ENCODE results near the gene GAS2. TPM values are rescaled to one million over a fixed set of nuclear protein-coding genes. Genes with fewer than 3 reads are reported as not detected.

GAS2 gene
- total RNA-seq, 1 donor from 2014 or later, result 3.4 TPM

DNA sequence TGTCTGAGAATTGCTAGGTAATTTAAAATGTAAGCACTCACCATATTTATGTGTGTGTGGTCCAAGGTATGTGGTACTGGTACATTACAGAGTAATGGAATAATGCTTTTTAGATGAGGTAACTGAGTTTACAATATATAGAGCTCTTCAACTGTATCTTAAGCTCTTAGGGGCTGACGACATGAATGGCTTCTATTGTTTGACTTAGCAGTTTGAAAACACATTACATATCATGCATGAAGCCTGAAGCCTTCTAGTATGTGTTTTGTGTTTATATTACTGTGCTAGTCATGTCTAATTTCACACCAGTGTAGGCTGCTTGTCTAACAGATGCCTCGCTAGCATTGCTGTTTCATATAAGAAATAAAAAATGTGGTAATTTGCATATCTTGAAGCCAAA is 37.2 kb downstream of the GAS2 start:
- no peak for TF ChIP-seq CTCF (conservative IDR thresholded peaks at IDR 0.05)
- H3K4me3 Mint-ChIP-seq, result no peak overlapping the region
- H3K27ac Mint-ChIP-seq (ENCODE audit: unreplicated experiment), result peak overlapping the region; percentile 74
- H3K4me1 Mint-ChIP-seq, result peaks cover 11% of the 10 kb centered on the region
- no peaks in the 10 kb centered on the region for H3K27me3 Mint-ChIP-seq (ENCODE audit: low read depth)
- H3K36me3 Mint-ChIP-seq (ENCODE audit: low read depth), result no peaks in the 10 kb centered on the region
- no peak for DNase-seq (ENCODE audit: low read depth, low spot score)
- no peaks in the 10 kb centered on the region for H3K9me3 Mint-ChIP-seq

DNA sequence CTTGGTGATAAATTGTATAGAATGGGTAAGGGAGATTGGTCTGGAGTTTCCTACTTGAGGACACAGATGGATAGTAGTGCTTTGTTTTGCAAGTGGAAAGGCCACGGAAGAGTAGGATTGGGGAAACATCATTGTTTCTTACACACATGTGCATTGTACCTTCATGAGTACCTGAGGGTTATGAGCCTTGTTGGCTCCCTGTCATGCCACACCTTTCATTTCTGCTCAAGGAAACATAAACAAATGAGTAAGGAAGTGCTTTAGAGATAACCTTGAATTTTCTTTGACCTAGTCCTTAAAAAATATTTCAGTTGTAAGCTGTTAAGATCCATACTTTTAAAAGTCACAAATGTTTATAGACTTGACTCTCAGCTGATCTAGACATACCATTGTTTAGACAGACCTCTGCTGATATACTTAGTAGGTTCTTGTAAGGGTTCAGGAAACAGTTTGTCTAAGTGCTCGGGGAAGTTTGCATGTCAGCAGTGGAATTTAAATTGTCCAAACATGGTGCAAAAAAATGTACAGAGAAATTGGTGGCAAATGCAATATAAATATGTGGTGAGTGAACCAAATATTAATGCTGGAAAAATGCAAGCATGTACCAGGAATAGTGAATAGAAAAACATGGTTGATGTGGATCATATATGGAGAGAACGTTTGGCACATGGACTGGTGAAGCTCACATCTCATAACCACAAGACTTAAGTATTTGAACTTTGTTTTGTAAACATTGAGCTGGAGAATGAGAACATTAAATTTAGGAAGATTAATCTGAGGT is 40.9 kb downstream of the GAS2 start:
- TF ChIP-seq CTCF (conservative IDR thresholded peaks at IDR 0.05), result no peak
- Mint-ChIP-seq H3K36me3 (ENCODE audit: low read depth) (no peaks in the 10 kb centered on the region), H3K27me3 (ENCODE audit: low read depth) (no peaks in the 10 kb centered on the region), H3K4me1 (peaks cover 11% of the 10 kb centered on the region), H3K4me3 (no peak overlapping the region), H3K27ac (ENCODE audit: unreplicated experiment) (no peak overlapping the region), H3K9me3 (no peaks in the 10 kb centered on the region)
- DNase-seq (ENCODE audit: low read depth, low spot score), result no peak

- Mint-ChIP-seq H3K36me3 (ENCODE audit: low read depth) (no peaks in the 10 kb centered on the region), H3K27ac (ENCODE audit: unreplicated experiment) (no peak overlapping the region), H3K27me3 (ENCODE audit: low read depth) (no peaks in the 10 kb centered on the region), H3K4me3 (no peak overlapping the region), H3K4me1 (no peaks in the 10 kb centered on the region), H3K9me3 (peaks cover 11% of the 10 kb centered on the region)
- DNase-seq (ENCODE audit: low read depth, low spot score), result no peak
- TF ChIP-seq CTCF (conservative IDR thresholded peaks at IDR 0.05), result no peak
Measured at GRCh38 chr11:22711071-22711770, 44.8 kb downstream of the GAS2 start.

DNA sequence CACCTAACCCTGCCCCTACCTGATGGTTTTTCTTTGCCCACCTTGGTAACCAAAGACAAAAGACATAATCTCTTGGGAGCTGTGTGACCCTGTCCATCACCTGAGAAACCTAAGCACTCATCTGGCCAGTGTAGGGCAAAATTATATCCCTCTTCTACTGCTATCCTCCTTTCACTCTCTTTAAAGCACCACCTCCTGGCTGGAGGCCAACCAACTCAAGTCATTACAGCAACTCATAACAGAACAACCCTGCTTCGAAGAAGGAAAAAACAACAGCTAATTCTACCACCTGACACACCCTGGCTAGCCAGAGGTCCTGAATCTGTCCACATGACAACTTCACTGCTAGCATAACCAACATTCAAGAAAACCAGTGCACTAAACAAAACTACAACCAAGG is 45.5 kb downstream of the GAS2 start:
- no peak overlapping the region for H3K4me3 Mint-ChIP-seq
- no peak for TF ChIP-seq CTCF (conservative IDR thresholded peaks at IDR 0.05)
- no peaks in the 10 kb centered on the region for H3K36me3 Mint-ChIP-seq (ENCODE audit: low read depth)
- H3K4me1 Mint-ChIP-seq, result no peaks in the 10 kb centered on the region
- peak overlapping the region; percentile 58 for H3K27ac Mint-ChIP-seq (ENCODE audit: unreplicated experiment)
- DNase-seq (ENCODE audit: low read depth, low spot score), result no peak
- H3K27me3 Mint-ChIP-seq (ENCODE audit: low read depth), result no peaks in the 10 kb centered on the region
- peaks cover 11% of the 10 kb centered on the region for H3K9me3 Mint-ChIP-seq

GRCh38 chr11:22713336-22713735 is 46.9 kb downstream of the GAS2 start:
- H3K27me3 Mint-ChIP-seq (ENCODE audit: low read depth), result no peaks in the 10 kb centered on the region
- TF ChIP-seq CTCF (conservative IDR thresholded peaks at IDR 0.05), result no peak
- no peak overlapping the region for H3K4me3 Mint-ChIP-seq
- peaks cover 13% of the 10 kb centered on the region for H3K9me3 Mint-ChIP-seq
- no peaks in the 10 kb centered on the region for H3K4me1 Mint-ChIP-seq
- H3K36me3 Mint-ChIP-seq (ENCODE audit: low read depth), result no peaks in the 10 kb centered on the region
- no peak for DNase-seq (ENCODE audit: low read depth, low spot score)
- no peak overlapping the region for H3K27ac Mint-ChIP-seq (ENCODE audit: unreplicated experiment)
